HepG2 (cell line): Measurements from ENCODE around the gene SSBP4. TPM values are rescaled to one million over a fixed set of nuclear protein-coding genes. Genes with fewer than 3 reads are reported as not detected.

ENCODE experiments used
- HMGXB4 ChIP-seq, 2 experiments: sonication (generic) in 1 of 2; formaldehyde crosslinking in 1 of 2; IDR thresholded peaks; 2 replicates each; pipeline versions ENCODE4 v1.4.0 to v1.6.1; 2018 to 2020; ENCODE audit warnings: missing genetic modification reagents in 2 of 2, borderline replicate concordance in 1 of 2, low read depth in 1 of 2, mild to moderate bottlenecking in 1 of 2, missing biosample characterization in 1 of 2
- HOXA3 ChIP-seq: sonication (generic); formaldehyde crosslinking; IDR thresholded peaks from 2 replicates; pipeline ENCODE4 v1.5.0; 2020; ENCODE audit warnings: missing genetic modification reagents
- JARID2 ChIP-seq: sonication (generic); formaldehyde crosslinking; IDR thresholded peaks from 2 replicates; pipeline ENCODE4 v1.8.1; 2023; ENCODE audit warnings: missing genetic modification reagents, inconsistent platforms; ENCODE audit not compliant: insufficient replicate concordance
- KDM1A ChIP-seq: IDR thresholded peaks from 2 replicates; pipeline ENCODE4 v1.6.1; 2016; ENCODE audit warnings: missing compliant biosample characterization
- MAFG ChIP-seq: sonication (generic); formaldehyde crosslinking; IDR thresholded peaks from 2 replicates; pipeline ENCODE4 v1.5.1; 2020; ENCODE audit warnings: mild to moderate bottlenecking, missing genetic modification reagents
- MZF1 ChIP-seq: sonication (generic); formaldehyde crosslinking; IDR thresholded peaks from 2 replicates; pipeline ENCODE4 v1.8.1; 2023; ENCODE audit warnings: mild to moderate bottlenecking, missing genetic modification reagents, borderline replicate concordance
- NCOR1 ChIP-seq: fragments of 200-600 bp; sonication (generic); IDR thresholded peaks from 2 replicates; pipeline ENCODE4 v1.7.0; 2017; ENCODE audit warnings: antibody characterized with exemption, low read length, borderline replicate concordance
- NFYC ChIP-seq: IDR thresholded peaks from 2 replicates; pipeline ENCODE4 v1.6.1; 2016; ENCODE audit warnings: missing genetic modification reagents, missing compliant biosample characterization
- PAX8 ChIP-seq: sonication (generic); formaldehyde crosslinking; IDR thresholded peaks from 2 replicates; pipeline ENCODE4 v1.8.0; 2022; ENCODE audit warnings: mild to moderate bottlenecking, missing genetic modification reagents, borderline replicate concordance
- PCBP2 ChIP-seq: fragments of 200-400 bp; formaldehyde crosslinking; optimal IDR thresholded peaks from 2 replicates; pipeline ENCODE3; 2018; ENCODE audit warnings: low read length, low read depth; ENCODE audit not compliant: poor library complexity, severe bottlenecking
- RARA ChIP-seq: IDR thresholded peaks from 2 replicates; pipeline ENCODE4 v1.6.1; 2016; ENCODE audit warnings: missing genetic modification reagents, missing compliant biosample characterization
- RFXANK ChIP-seq: IDR thresholded peaks from 2 replicates; pipeline ENCODE4 v1.6.1; 2016
- SAP130 ChIP-seq: IDR thresholded peaks from 2 replicates; pipeline ENCODE4 v1.6.1; 2016; ENCODE audit warnings: low read depth
- THYN1 ChIP-seq: sonication (generic); formaldehyde crosslinking; IDR thresholded peaks from 2 replicates; pipeline ENCODE4 v1.8.1; 2023; ENCODE audit warnings: low read depth, mild to moderate bottlenecking, moderate library complexity, missing genetic modification reagents, borderline replicate concordance
- ZC3H13 ChIP-seq: sonication (generic); formaldehyde crosslinking; IDR thresholded peaks from 2 replicates; pipeline ENCODE4 v1.8.1; 2023; ENCODE audit warnings: mild to moderate bottlenecking, missing genetic modification reagents, moderate library complexity
- ZNF142 ChIP-seq: sonication (generic); formaldehyde crosslinking; IDR thresholded peaks from 2 replicates; pipeline ENCODE4 v1.4.0; 2020; ENCODE audit warnings: missing genetic modification reagents
- ZNF547 ChIP-seq: sonication (generic); formaldehyde crosslinking; IDR thresholded peaks from 2 replicates; pipeline ENCODE4 v1.5.1; 2020; ENCODE audit warnings: mild to moderate bottlenecking, missing genetic modification reagents
- ZNF792 ChIP-seq: IDR thresholded peaks from 2 replicates; pipeline ENCODE4 v1.6.1; 2016
- polyA plus RNA-seq, 8 experiments: library from polyadenylated mRNA; depleted of rRNA in 3 of 8; stranded (reverse) in 7 of 8; unstranded in 1 of 8; fragments of >200 nt; fragmentation: Illumina TruSeq in 4 of 8; extraction: Trizol in 4 of 8; gene quantifications; 2 replicates each; pipeline versions ENCODE4 v1.2.1 to v1.2.3, GENCODE V29; 2011 to 2016; ENCODE audit warnings: low read depth in 4 of 8, missing spikeins in 1 of 8, mixed read lengths in 1 of 8; ENCODE audit not compliant: insufficient read depth in 1 of 8
- total RNA-seq, 5 experiments: library from RNA; depleted of rRNA; stranded (reverse); fragments of >200 nt; fragmentation: Illumina TruSeq; extraction: Trizol; gene quantifications; 2 replicates each; pipeline ENCODE4 v1.2.3, GENCODE V29; 2016; ENCODE audit warnings: low read depth in 1 of 5
- TF ChIP-seq, protein P1 (sequence below): sonication (generic); formaldehyde crosslinking; conservative IDR thresholded peaks from 2 replicates; pipeline ENCODE4 v1.4.0; 2020; ENCODE audit warnings: missing genetic modification reagents

The SSBP4 gene
- total and polyA plus RNA-seq, 2 of the 13 experiments (the other 11 are each of a cell fraction or from before 2014, with no cell fraction given), result 20.8 to 39.5 TPM

- TF ChIP-seq ZNF142 (CRISPR knock-in tag), result no peak
- peak; percentile 25 to 71; a peak in 2 of 4 replicates for TF ChIP-seq HMGXB4 (CRISPR knock-in tag; IDR thresholded peaks at IDR 0.05; ENCODE audit: borderline replicate concordance in 1 of 2, low read depth in 1 of 2)
- peak; percentile 60 for TF ChIP-seq NFYC
- peak; percentile 96 for TF ChIP-seq RARA (CRISPR knock-in tag)
- no peak; the same call in 1 of the 2 replicates for TF ChIP-seq ZNF547 (CRISPR knock-in tag)
- peak; percentile 95 for TF ChIP-seq SAP130 (CRISPR knock-in tag)
- TF ChIP-seq PAX8 (CRISPR knock-in tag), result no peak
- TF ChIP-seq RFXANK, result no peak
- no peak for TF ChIP-seq ZC3H13 (CRISPR knock-in tag)
- no peak for TF ChIP-seq KDM1A (CRISPR knock-in tag)
- TF ChIP-seq ZNF792, result peak; percentile 58
- TF ChIP-seq MAFG (CRISPR knock-in tag), result peak; percentile 82
- TF ChIP-seq THYN1 (CRISPR knock-in tag), result 0 out of 2 replicates have a peak, but pooled peaks have one; percentile 71
- no peak for TF ChIP-seq PCBP2
- TF ChIP-seq NCOR1, result no peak; the same call in 1 of the 2 replicates
- TF ChIP-seq, protein P1, sequence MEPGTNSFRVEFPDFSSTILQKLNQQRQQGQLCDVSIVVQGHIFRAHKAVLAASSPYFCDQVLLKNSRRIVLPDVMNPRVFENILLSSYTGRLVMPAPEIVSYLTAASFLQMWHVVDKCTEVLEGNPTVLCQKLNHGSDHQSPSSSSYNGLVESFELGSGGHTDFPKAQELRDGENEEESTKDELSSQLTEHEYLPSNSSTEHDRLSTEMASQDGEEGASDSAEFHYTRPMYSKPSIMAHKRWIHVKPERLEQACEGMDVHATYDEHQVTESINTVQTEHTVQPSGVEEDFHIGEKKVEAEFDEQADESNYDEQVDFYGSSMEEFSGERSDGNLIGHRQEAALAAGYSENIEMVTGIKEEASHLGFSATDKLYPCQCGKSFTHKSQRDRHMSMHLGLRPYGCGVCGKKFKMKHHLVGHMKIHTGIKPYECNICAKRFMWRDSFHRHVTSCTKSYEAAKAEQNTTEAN (CRISPR knock-in tag), result 0 out of 2 replicates have a peak, but pooled peaks have one; percentile 46
- TF ChIP-seq JARID2 (CRISPR knock-in tag), result no peak
- no peak for TF ChIP-seq MZF1 (CRISPR knock-in tag)
- peak; percentile 85 for TF ChIP-seq HOXA3 (CRISPR knock-in tag)
Observed at GRCh38 chr19:18373892-18374629, 45.1 kb upstream of the SSBP4 start (continued).
